HK-2 (cell line): Measurements from ENCODE around the gene TRPV2.

Experiments used
- DNase-seq: peaks from one replicate; pipeline ENCODE4 v3.0.0-alpha.2; 2018; ENCODE audit not compliant: unreplicated experiment

Gene TRPV2

GRCh38 chr17:16455997-16456741 is 40.8 kb downstream of the TRPV2 start:
- no peak for DNase-seq

- DNase-seq: no peak
Measured at GRCh38 chr17:16456742-16457316, 41.5 kb downstream of the TRPV2 start.

- DNase-seq: no peak
Measured at GRCh38 chr17:16459271-16459670, 43.9 kb downstream of the TRPV2 start.

- DNase-seq: no peak
Measured at GRCh38 chr17:16459855-16460550, 44.6 kb downstream of the TRPV2 start.

- no peak for DNase-seq
Measured at GRCh38 chr17:16460796-16461605, 45.6 kb downstream of the TRPV2 start.

- no peak for DNase-seq
Measured at GRCh38 chr17:16461606-16461866, 46.2 kb downstream of the TRPV2 start.

- DNase-seq: no peak
Measured at GRCh38 chr17:16462070-16462864, 46.9 kb downstream of the TRPV2 start.

GRCh38 chr17:16463358-16464302 is 48.3 kb downstream of the TRPV2 start:
- DNase-seq: no peak

- DNase-seq: no peak
Measured at GRCh38 chr17:16464303-16465051, 49.1 kb downstream of the TRPV2 start.

- no peak for DNase-seq
Measured at GRCh38 chr17:16465052-16465312, 49.6 kb downstream of the TRPV2 start.

- no peak for DNase-seq
Measured at GRCh38 chr17:16465861-16466338, 50.5 kb downstream of the TRPV2 start.

- DNase-seq: no peak
Measured at GRCh38 chr17:16466407-16466806, 51.0 kb downstream of the TRPV2 start.

- no peak for DNase-seq
Measured at GRCh38 chr17:16467044-16467443, 51.7 kb downstream of the TRPV2 start.

- DNase-seq: no peak
Measured at GRCh38 chr17:16467886-16468285, 52.5 kb downstream of the TRPV2 start.

GRCh38 chr17:16468428-16468992 is 53.1 kb downstream of the TRPV2 start:
- DNase-seq: no peak

GRCh38 chr17:16470265-16470664 is 54.9 kb downstream of the TRPV2 start:
- no peak for DNase-seq

- no peak for DNase-seq
Measured at GRCh38 chr17:16471295-16471694, 55.9 kb downstream of the TRPV2 start.

GRCh38 chr17:16472539-16472938 is 57.2 kb downstream of the TRPV2 start:
- DNase-seq: no peak
